WERI-Rb-1 (cell line): ENCODE data around the gene BBLN.

Experiments
- DNase-seq: peaks from one replicate; pipeline ENCODE4 v3.0.0-alpha.2; 2020
- H3K27ac ChIP-seq: fragments of 250-450 bp; sonication (Bioruptor Pico); 2 replicates; pipeline ENCODE4 v1.5.1; 2020; ENCODE audit warnings: mild to moderate bottlenecking, moderate library complexity
- H3K27me3 ChIP-seq: fragments of 250-450 bp; sonication (Bioruptor Pico); 2 replicates; pipeline ENCODE4 v1.5.1; 2021; ENCODE audit warnings: mild to moderate bottlenecking, low read depth, moderate library complexity; ENCODE audit not compliant: insufficient read depth, severe bottlenecking
- H3K36me3 ChIP-seq: fragments of 250-450 bp; sonication (Bioruptor Pico); 2 replicates; pipeline ENCODE4 v1.5.1; 2020; ENCODE audit warnings: mild to moderate bottlenecking, moderate library complexity
- H3K4me3 ChIP-seq: 2 replicates; pipeline ENCODE4 v1.5.1; 2011; ENCODE audit warnings: low read depth, mild to moderate bottlenecking, control low read depth, low read length
- H3K9me3 ChIP-seq: fragments of 250-450 bp; sonication (Bioruptor Pico); 2 replicates; pipeline ENCODE4 v1.5.1; 2021; ENCODE audit warnings: mild to moderate bottlenecking, moderate library complexity; ENCODE audit not compliant: severe bottlenecking
- CTCF ChIP-seq: IDR thresholded peaks from 2 replicates; pipeline ENCODE4 v1.5.1; 2011; ENCODE audit warnings: low read depth, mild to moderate bottlenecking, control low read depth, inconsistent platforms, low read length

BBLN gene

GRCh38 chr9:128174062-128174461, 14.0 kb downstream of the BBLN start:
- peaks cover 78% of the 10 kb centered on the region for H3K36me3 ChIP-seq
- no peak for TF ChIP-seq CTCF
- H3K4me3 ChIP-seq: no peak overlapping the region
- DNase-seq: peak; percentile 54
- no peaks in the 10 kb centered on the region for H3K27me3 ChIP-seq
- H3K9me3 ChIP-seq: peaks cover 2% of the 10 kb centered on the region
- peak overlapping the region; percentile 14 for H3K27ac ChIP-seq

GRCh38 chr9:128175102-128175563, 15.1 kb downstream of the BBLN start:
- no peak for DNase-seq
- no peak overlapping the region for H3K4me3 ChIP-seq
- TF ChIP-seq CTCF: no peak
- H3K9me3 ChIP-seq: peaks cover 5% of the 10 kb centered on the region
- H3K27ac ChIP-seq: no peak overlapping the region
- peaks cover 82% of the 10 kb centered on the region for H3K36me3 ChIP-seq
- no peaks in the 10 kb centered on the region for H3K27me3 ChIP-seq

- no peak overlapping the region for H3K4me3 ChIP-seq
- no peak for TF ChIP-seq CTCF
- peaks cover 5% of the 10 kb centered on the region for H3K9me3 ChIP-seq
- H3K27ac ChIP-seq: no peak overlapping the region
- DNase-seq: no peak
- no peaks in the 10 kb centered on the region for H3K27me3 ChIP-seq
- H3K36me3 ChIP-seq: peaks cover 87% of the 10 kb centered on the region
These were observed 15.7 kb downstream of the BBLN start for GRCh38 chr9:128175726-128176125.

- DNase-seq: no peak
- peaks cover 93% of the 10 kb centered on the region for H3K36me3 ChIP-seq
- TF ChIP-seq CTCF: no peak
These were observed 18.9 kb downstream of the BBLN start for GRCh38 chr9:128178806-128179431.

GRCh38 chr9:128180001-128180400, 19.9 kb downstream of the BBLN start:
- Histone ChIP-seq H3K36me3 (peaks cover 93% of the 10 kb centered on the region), H3K27me3 (no peaks in the 10 kb centered on the region), H3K9me3 (peaks cover 5% of the 10 kb centered on the region), H3K4me3 (no peak overlapping the region), H3K27ac (no peak overlapping the region)
- TF ChIP-seq CTCF: no peak
- no peak for DNase-seq

More at GRCh38 chr9:128178806-128179431, 18.9 kb downstream of the BBLN start:
- no peaks in the 10 kb centered on the region for H3K27me3 ChIP-seq
- H3K27ac ChIP-seq: no peak overlapping the region
- no peak overlapping the region for H3K4me3 ChIP-seq
- peaks cover 5% of the 10 kb centered on the region for H3K9me3 ChIP-seq

GRCh38 chr9:128180447-128180846, 20.4 kb downstream of the BBLN start:
- H3K9me3 ChIP-seq: peaks cover 5% of the 10 kb centered on the region
- H3K27me3 ChIP-seq: no peaks in the 10 kb centered on the region
- H3K36me3 ChIP-seq: peaks cover 93% of the 10 kb centered on the region

More at GRCh38 chr9:128180447-128180846, 20.4 kb downstream of the BBLN start:
- no peak for TF ChIP-seq CTCF
- no peak for DNase-seq
- Histone ChIP-seq H3K27ac (no peak overlapping the region), H3K4me3 (no peak overlapping the region)
